HG02678 (cell line): Measurements from ENCODE around the gene SPANXN2.
"Not testable (repeated sequence)": the region's sequence is repeated elsewhere in the genome, so short reads cannot be mapped to it uniquely, and the experiment has no call there.

Source experiments
- ATAC-seq: cut with Tn5 transposase; IDR thresholded peaks from one replicate; pipeline ENCODE4 v1.9.1; 2021; ENCODE audit warnings: mild to moderate bottlenecking, moderate library complexity; ENCODE audit not compliant: unreplicated experiment

The SPANXN2 gene

GRCh38 chrX:143720652-143721051, at the start of gene SPANXN2:
TSS of gene SPANXN2 (minus strand) at chrX:143720752. CDS start at chrX:143720668, 84 bp downstream.
- ATAC-seq: not testable (repeated sequence)

- no peak for ATAC-seq
Observed at GRCh38 chrX:143768976-143769375, 48.4 kb upstream of the SPANXN2 start.

- not testable (repeated sequence) for ATAC-seq
Observed at GRCh38 chrX:143767789-143768188, 47.2 kb upstream of the SPANXN2 start.

GRCh38 chrX:143757887-143758286, 37.3 kb upstream of the SPANXN2 start:
- ATAC-seq: no peak

GRCh38 chrX:143757375-143757774, 36.8 kb upstream of the SPANXN2 start:
- ATAC-seq: no peak

- no peak for ATAC-seq
Observed at GRCh38 chrX:143754183-143754582, 33.6 kb upstream of the SPANXN2 start.

GRCh38 chrX:143733866-143734265, 13.3 kb upstream of the SPANXN2 start:
- ATAC-seq: no peak

GRCh38 chrX:143726296-143726695, 5.7 kb upstream of the SPANXN2 start:
- no peak for ATAC-seq

- no peak for ATAC-seq
Observed at GRCh38 chrX:143701460-143701859, 19.1 kb downstream of the SPANXN2 start.

GRCh38 chrX:143694885-143695284, 25.7 kb downstream of the SPANXN2 start:
- ATAC-seq: no peak

- ATAC-seq: no peak
Observed at GRCh38 chrX:143683486-143683885, 37.1 kb downstream of the SPANXN2 start.

- no peak for ATAC-seq
Observed at GRCh38 chrX:143674926-143675325, 45.6 kb downstream of the SPANXN2 start.

GRCh38 chrX:143669395-143669794, 51.2 kb downstream of the SPANXN2 start:
- no peak for ATAC-seq

GRCh38 chrX:143664302-143664701, 56.2 kb downstream of the SPANXN2 start:
- ATAC-seq: no peak

- ATAC-seq: no peak
Observed at GRCh38 chrX:143663755-143664154, 56.8 kb downstream of the SPANXN2 start.
